ENCODE results near the gene TMEM131L. TPM values are rescaled to one million over a fixed set of nuclear protein-coding genes. Genes with fewer than 3 reads are reported as not detected.

TMEM131L gene
- total RNA-seq, 1 experiment from 2014 or later = 19.7 TPM

DNA sequence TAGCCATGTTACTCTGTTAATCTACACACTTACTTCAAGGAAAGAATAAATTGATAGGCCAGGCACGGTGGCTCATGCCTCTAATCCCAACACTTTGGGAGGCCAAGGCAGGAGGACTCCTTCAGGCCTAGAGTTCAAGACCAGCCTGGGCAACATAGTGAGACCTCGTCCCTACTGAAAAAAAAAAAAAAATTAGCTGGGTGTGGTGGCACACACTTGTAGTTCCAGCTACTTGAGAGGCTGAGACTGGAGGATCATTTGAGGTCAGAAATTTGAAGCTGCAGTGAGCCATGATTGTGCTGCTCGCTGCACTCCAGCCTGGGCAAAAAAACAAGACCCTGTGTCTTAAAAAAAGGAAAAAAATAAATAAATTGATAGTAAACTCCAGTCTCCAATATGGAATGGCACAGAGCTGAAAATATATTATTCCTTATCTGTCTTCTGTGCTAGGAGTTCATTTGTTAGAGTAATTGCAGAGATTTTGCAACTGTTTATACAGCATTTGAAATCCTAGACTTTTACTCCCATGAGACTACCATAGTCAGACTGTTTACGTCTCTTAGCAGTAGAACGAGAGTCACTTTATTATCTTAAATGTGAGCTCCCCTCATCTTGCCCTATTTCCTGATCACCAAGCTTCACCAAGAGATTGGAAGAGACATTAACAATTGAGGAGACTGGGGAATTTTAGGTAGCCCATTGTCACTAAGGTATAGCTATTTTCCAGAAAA, 18.8 kb upstream of the TMEM131L start:
- Histone ChIP-seq H4K20me1 (ENCODE audit: insufficient read depth) (no peaks in the 10 kb centered on the region), H3K4me1 (ENCODE audit: control insufficient read depth in 1 of 2, insufficient read depth in 2 of 2, low read length in 2 of 2) (peaks cover 13 to 23% of the 10 kb centered on the region in 2 experiments), H2AFZ (ENCODE audit: low read depth, low read length, poor library complexity, severe bottlenecking) (no peak overlapping the region), H3K9ac (ENCODE audit: low read length) (no peak overlapping the region), H3K4me2 (ENCODE audit: low read length) (no peak overlapping the region), H3K27me3 (ENCODE audit: insufficient read depth, low read length) (no peaks in the 10 kb centered on the region), H3K79me2 (ENCODE audit: insufficient read depth, low read length) (no peaks in the 10 kb centered on the region), H3K9me2 (ENCODE audit: insufficient read depth) (no peaks in the 10 kb centered on the region), H3K36me3 (ENCODE audit: control insufficient read depth in 1 of 2, insufficient read depth in 2 of 2, low read length in 2 of 2) (no peaks in the 10 kb centered on the region), H3K9me3 (ENCODE audit: control insufficient read depth in 1 of 2, insufficient read depth in 1 of 2, low read depth in 1 of 2, low read length in 2 of 2) (no peaks in the 10 kb centered on the region), H3K4me3 (replicated peaks in 1 of 2; ENCODE audit: low read depth in 1 of 2, low read length in 2 of 2) (no peak overlapping the region), H3K27ac (ENCODE audit: low read depth, low read length) (no peak overlapping the region)
- TF ChIP-seq SIN3A (IDR thresholded peaks at IDR 0.05; ENCODE audit: low read depth) = no peak
- TF ChIP-seq, protein P1, sequence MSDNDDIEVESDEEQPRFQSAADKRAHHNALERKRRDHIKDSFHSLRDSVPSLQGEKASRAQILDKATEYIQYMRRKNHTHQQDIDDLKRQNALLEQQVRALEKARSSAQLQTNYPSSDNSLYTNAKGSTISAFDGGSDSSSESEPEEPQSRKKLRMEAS (IDR thresholded peaks at IDR 0.05) = no peak
- TF ChIP-seq SRF (IDR thresholded peaks at IDR 0.05; ENCODE audit: low read depth) = no peak
- no peak for TF ChIP-seq RAD21 (IDR thresholded peaks at IDR 0.05; ENCODE audit: low read depth)
- no peak for TF ChIP-seq SP1 (IDR thresholded peaks at IDR 0.05; ENCODE audit: low read depth)
- no peak for TF ChIP-seq ATF3 (IDR thresholded peaks at IDR 0.05)
- TF ChIP-seq YY1 (IDR thresholded peaks at IDR 0.05; ENCODE audit: extremely low read depth, insufficient replicate concordance, low read depth, low read length) = no peak
- TF ChIP-seq POLR2A (IDR thresholded peaks at IDR 0.05; ENCODE audit: borderline replicate concordance, extremely low read depth, insufficient read depth, insufficient read length) = no peak
- TF ChIP-seq CEBPB (IDR thresholded peaks at IDR 0.05; ENCODE audit: low read depth) = no peak
- TF ChIP-seq JUND (IDR thresholded peaks at IDR 0.05) = no peak
- no peak for TF ChIP-seq CBX3 (IDR thresholded peaks at IDR 0.05; ENCODE audit: low read depth)
- no peak for TF ChIP-seq EGR1 (IDR thresholded peaks at IDR 0.05; ENCODE audit: low read depth)
- TF ChIP-seq EZH2phosphoT487 (IDR thresholded peaks at IDR 0.05; ENCODE audit: borderline replicate concordance) = no peak
- no peak for TF ChIP-seq CTCF (IDR thresholded peaks at IDR 0.05 in 2 of 3, conservative IDR thresholded peaks at IDR 0.05 in 1 of 3; ENCODE audit: borderline replicate concordance in 1 of 3, insufficient read depth in 1 of 3, low read depth in 2 of 3, low read length in 2 of 3)
- TF ChIP-seq ZNF274 (IDR thresholded peaks at IDR 0.05; ENCODE audit: low read depth, low read length) = no peak
- ATAC-seq (no peak), DNase-seq (ENCODE audit: low read depth, low spot score) (no peak)
- ChIA-PET POLR2A (no interaction called here), CTCF (no interaction called here), RAD21 (ENCODE audit: low non-redundant PET in 1 of 2, low total read pairs in 2 of 2, uncharacterized antibody in 2 of 2, unreplicated experiment in 2 of 2) (no interaction called here)
- intact Hi-C loops (cut with micrococcal nuclease) = no loop called here
- no TSS peak for BruUV-seq (replicated peaks)
